HG03135 (cell line): ENCODE measurements around the gene PLA2G4D.

Experiments used
- ATAC-seq: cut with Tn5 transposase; IDR thresholded peaks from one replicate; pipeline ENCODE4 v1.9.1; 2021; ENCODE audit warnings: mild to moderate bottlenecking, moderate library complexity; ENCODE audit not compliant: unreplicated experiment

Gene PLA2G4D

GRCh38 chr15:42032376-42033213, 61.8 kb downstream of the PLA2G4D start:
- ATAC-seq, result no peak

DNA sequence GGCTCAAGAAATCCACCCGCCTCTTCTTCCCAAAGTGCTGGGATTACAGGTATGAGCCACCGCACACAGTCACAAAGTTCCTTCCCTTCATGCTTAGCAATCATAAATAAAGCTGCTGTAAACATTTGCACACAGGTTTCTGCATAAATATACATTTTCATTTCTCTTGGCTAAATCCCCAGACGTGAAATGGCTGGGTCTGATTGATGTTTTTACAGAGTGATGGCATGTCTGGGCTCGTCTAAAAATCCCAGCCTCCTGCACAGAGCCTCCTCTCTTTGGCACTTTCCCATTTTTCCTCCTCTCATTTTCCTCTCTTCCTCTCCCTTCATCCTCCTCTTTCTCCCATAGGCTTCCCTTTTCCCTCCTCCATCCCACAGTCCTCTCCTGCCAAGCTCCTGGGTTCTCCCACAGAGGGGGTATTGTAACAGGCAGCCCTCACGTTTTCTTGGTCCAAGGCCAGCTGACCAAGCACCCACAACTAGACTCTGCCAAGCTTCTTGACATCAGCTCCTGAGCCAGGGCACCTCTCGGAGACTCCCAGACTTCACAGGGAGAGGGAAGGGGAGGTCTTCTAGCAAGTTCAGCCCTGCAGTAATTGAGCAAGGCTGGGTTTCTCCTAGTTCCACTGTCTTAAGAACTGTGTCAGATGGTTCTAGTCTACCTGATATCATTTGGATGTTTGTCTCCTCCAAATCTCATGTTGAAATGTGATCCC, 63.0 kb downstream of the PLA2G4D start:
- no peak for ATAC-seq

DNA sequence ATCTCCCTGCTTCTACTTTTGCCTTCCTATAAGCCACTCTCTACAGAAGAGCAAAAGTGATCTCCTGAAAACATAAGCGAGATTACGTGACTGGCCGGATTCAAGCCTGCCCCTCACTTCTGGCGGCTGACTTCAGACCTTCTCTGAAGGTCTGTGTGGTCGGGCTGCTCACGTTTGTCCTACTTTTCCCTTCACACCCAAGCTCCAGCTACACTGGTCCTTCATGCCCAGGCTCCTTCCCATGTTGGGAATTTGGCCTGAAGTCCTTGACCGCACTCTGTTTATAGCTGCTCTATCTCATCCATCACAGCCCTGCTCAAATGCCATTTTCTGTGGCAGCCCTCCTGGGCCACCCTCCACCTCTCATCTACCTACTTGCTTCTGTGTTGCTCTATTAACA, 66.8 kb downstream of the PLA2G4D start:
- no peak for ATAC-seq

GRCh38 chr15:42024303-42024702, 70.1 kb downstream of the PLA2G4D start:
- no peak for ATAC-seq

DNA sequence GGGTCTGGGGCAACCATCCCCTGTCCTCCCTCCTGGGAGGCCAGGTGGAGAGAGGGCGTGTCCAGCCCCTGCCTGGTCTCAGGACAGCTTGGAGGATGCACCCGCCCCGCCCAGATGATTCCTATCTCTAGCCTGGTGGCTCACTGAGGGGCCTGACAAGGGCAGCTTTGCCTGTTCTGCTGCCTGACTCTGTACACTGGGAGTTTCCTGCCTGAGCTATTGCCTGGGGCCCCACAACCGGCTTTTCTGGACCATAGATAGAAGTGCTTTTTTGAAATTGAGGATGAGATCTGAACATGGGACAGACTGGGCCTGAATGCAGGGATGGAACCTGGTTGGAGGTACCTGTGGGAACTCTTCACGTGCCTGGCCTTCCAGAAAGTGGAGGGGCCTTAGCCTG, 72.8 kb downstream of the PLA2G4D start:
- no peak for ATAC-seq

- no peak for ATAC-seq
These were observed 73.6 kb downstream of the PLA2G4D start, which contains the start of gene PLA2G4E for GRCh38 chr15:42020713-42021273. Gene PLA2G4E, minus strand, starts transcription at chr15:42021042. Its CDS starts 12 bp downstream, at chr15:42021030.

DNA sequence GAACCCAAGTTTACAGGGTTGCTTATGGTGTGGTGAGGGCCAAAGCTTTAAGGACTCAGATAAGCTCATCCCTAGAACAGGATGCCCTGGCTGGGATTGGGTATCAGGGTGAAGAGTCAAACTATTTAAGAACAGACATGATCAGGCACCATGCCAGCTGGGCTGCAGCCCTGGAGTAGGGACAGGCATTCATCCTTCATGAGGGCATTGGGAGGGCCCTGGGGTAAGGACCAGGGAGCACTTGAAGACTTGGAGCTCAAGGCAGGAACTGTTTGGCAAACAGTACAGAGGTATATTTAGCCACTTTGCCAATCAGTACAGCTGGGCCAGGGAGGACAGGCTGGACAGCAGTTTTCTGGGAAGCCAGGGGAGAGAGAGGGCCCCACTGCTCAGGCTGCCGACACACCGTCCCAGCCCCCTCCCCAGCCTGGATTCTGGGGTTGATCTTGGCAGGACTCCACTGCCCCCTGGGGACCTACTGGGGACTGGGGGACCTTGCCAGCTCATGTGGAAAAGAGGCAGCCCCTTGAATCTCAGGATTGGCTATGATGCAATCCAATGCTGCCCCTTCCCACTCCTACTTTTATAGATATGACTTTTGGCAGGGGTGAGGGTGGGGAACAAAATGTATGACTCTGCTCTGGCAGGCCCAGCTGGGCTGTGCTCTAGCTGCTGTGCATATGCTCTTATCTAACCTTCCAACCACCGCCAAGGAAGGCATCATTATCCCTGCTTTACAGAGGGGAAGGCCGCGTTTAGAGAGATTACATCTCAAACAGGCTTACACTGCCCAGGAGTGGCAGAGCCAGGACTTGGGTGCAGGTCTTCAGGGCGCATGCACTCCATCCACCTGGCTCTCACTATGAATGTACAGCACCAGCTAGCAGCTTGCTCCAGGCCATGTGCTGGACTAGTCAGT, 75.8 kb downstream of the PLA2G4D start:
- ATAC-seq, result no peak
